Parathyroid adenoma (tissue), 2 donors: ENCODE results near the gene SAP30L.

Experiments
- H2AFZ ChIP-seq: fragments of 300-600 bp; sonication (generic); one replicate; pipeline ENCODE4 v1.7.0; 2017; ENCODE audit warnings: antibody characterized with exemption, mild to moderate bottlenecking
- H3K27ac ChIP-seq: fragments of 300-600 bp; sonication (generic); one replicate; pipeline ENCODE4 v1.7.0; 2017
- H3K27me3 ChIP-seq: fragments of 300-600 bp; sonication (generic); one replicate; pipeline ENCODE4 v1.7.0; 2017; ENCODE audit warnings: low read length; ENCODE audit not compliant: control insufficient read depth, insufficient read depth
- H3K36me3 ChIP-seq: fragments of 300-600 bp; sonication (generic); one replicate; pipeline ENCODE4 v1.7.0; 2017; ENCODE audit warnings: low read length; ENCODE audit not compliant: control insufficient read depth, insufficient read depth
- H3K4me1 ChIP-seq: fragments of 300-600 bp; sonication (generic); one replicate; pipeline ENCODE4 v1.7.0; 2017; ENCODE audit warnings: control low read depth
- H3K4me2 ChIP-seq: fragments of 300-600 bp; sonication (generic); one replicate; pipeline ENCODE4 v1.7.0; 2017; ENCODE audit warnings: low read length
- H3K4me3 ChIP-seq: fragments of 300-600 bp; sonication (generic); one replicate; pipeline ENCODE4 v1.7.0; 2017; ENCODE audit warnings: low read depth, low read length
- H3K79me2 ChIP-seq: fragments of 300-600 bp; sonication (generic); one replicate; pipeline ENCODE4 v1.7.0; 2017; ENCODE audit warnings: control low read depth
- H3K9ac ChIP-seq: fragments of 300-600 bp; sonication (generic); one replicate; pipeline ENCODE4 v1.7.0; 2017; ENCODE audit warnings: mild to moderate bottlenecking
- H3K9me3 ChIP-seq: fragments of 300-600 bp; sonication (generic); one replicate; pipeline ENCODE4 v1.7.0; 2017; ENCODE audit warnings: low read length; ENCODE audit not compliant: control insufficient read depth
- CTCF ChIP-seq: fragments of 300-600 bp; sonication (generic); IDR thresholded peaks from one replicate; pipeline ENCODE4 v1.7.0; 2017; ENCODE audit warnings: antibody characterized with exemption, mild to moderate bottlenecking
- donor health status: primary hyperparathyroidism.

Gene SAP30L

GRCh38 chr5:154474396-154475334 is 28.9 kb downstream of the SAP30L start:
- H3K79me2 ChIP-seq: no peaks in the 10 kb centered on the region

GRCh38 chr5:154475591-154476353 is 30.0 kb downstream of the SAP30L start:
- TF ChIP-seq CTCF: no peak
- Histone ChIP-seq H3K9ac (no peak overlapping the region), H3K4me3 (no peak overlapping the region), H3K9me3 (no peaks in the 10 kb centered on the region), H2AFZ (no peak overlapping the region), H3K27ac (no peak overlapping the region), H3K36me3 (no peaks in the 10 kb centered on the region), H3K27me3 (peaks cover 57% of the 10 kb centered on the region), H3K79me2 (no peaks in the 10 kb centered on the region), H3K4me2 (no peak overlapping the region), H3K4me1 (no peaks in the 10 kb centered on the region)

More at GRCh38 chr5:154474396-154475334, 28.9 kb downstream of the SAP30L start:
- Histone ChIP-seq H3K27ac (no peak overlapping the region), H3K9me3 (no peaks in the 10 kb centered on the region), H2AFZ (no peak overlapping the region), H3K36me3 (no peaks in the 10 kb centered on the region), H3K4me2 (no peak overlapping the region), H3K4me3 (no peak overlapping the region), H3K27me3 (peaks cover 46% of the 10 kb centered on the region), H3K4me1 (no peaks in the 10 kb centered on the region), H3K9ac (no peak overlapping the region)
- TF ChIP-seq CTCF: no peak

GRCh38 chr5:154476354-154477205 is 30.8 kb downstream of the SAP30L start:
- Histone ChIP-seq H3K27me3 (peaks cover 55% of the 10 kb centered on the region), H3K36me3 (no peaks in the 10 kb centered on the region), H2AFZ (no peak overlapping the region), H3K4me2 (no peak overlapping the region), H3K4me1 (no peaks in the 10 kb centered on the region), H3K27ac (no peak overlapping the region), H3K4me3 (no peak overlapping the region), H3K9ac (no peak overlapping the region), H3K79me2 (no peaks in the 10 kb centered on the region), H3K9me3 (no peaks in the 10 kb centered on the region)
- no peak for TF ChIP-seq CTCF

GRCh38 chr5:154477382-154478223 is 31.8 kb downstream of the SAP30L start:
- Histone ChIP-seq H3K36me3 (no peaks in the 10 kb centered on the region), H3K27me3 (peaks cover 55% of the 10 kb centered on the region), H2AFZ (peak overlapping the region; percentile 61), H3K4me3 (no peak overlapping the region), H3K4me1 (no peaks in the 10 kb centered on the region), H3K27ac (no peak overlapping the region), H3K79me2 (no peaks in the 10 kb centered on the region), H3K9me3 (no peaks in the 10 kb centered on the region), H3K4me2 (peak overlapping the region; percentile 59), H3K9ac (no peak overlapping the region)
- no peak for TF ChIP-seq CTCF
